Pancreas (tissue), 10 donors: Measurements from ENCODE around the gene EVA1C. TPM values are rescaled to one million over a fixed set of nuclear protein-coding genes. Genes with fewer than 3 reads are reported as not detected.

Experiments used
- ATAC-seq, 4 donors: fragments of 200-7000 bp; cut with Tn5 transposase; one replicate each; pipeline versions ENCODE4 v1.8.0 to v1.9.1; 2020; ENCODE audit warnings: mild to moderate bottlenecking in 4 of 4, moderate library complexity in 4 of 4
- DNase-seq, 6 donors: peaks; one replicate each; pipeline ENCODE4 v3.0.0-alpha.2; 2020
- FAIRE-seq: peaks from 2 replicates; lab custom pipeline; 2012; peaks lifted over from hg19 to GRCh38; lab: Jason Lieb, UNC
- H3K27ac ChIP-seq, 4 donors: fragments of 200-600 bp; sonication (generic); 1 replicate in 3 of 4; 2 replicates in 1 of 4; pipeline versions ENCODE4 v1.5.0 to v1.8.0; 2020
- H3K27me3 ChIP-seq, 4 donors: fragments of 200-600 bp; one replicate each; pipeline ENCODE4 v1.8.0; 2021
- H3K36me3 ChIP-seq, 3 donors: fragments of 200-600 bp; sonication (generic) in 1 of 3; one replicate each; pipeline versions ENCODE4 v1.5.0 to v1.8.0; 2020 to 2021
- H3K4me1 ChIP-seq, 3 donors: fragments of 200-600 bp; one replicate each; pipeline ENCODE4 v1.8.0; 2021
- H3K4me3 ChIP-seq, 4 donors: fragments of 200-600 bp; sonication (generic) in 2 of 4; one replicate each; pipeline versions ENCODE4 v1.5.0 to v1.8.0; 2020 to 2021
- H3K9me3 ChIP-seq, 4 donors: fragments of 200-600 bp; one replicate each; pipeline ENCODE4 v1.8.0; 2021
- WGBS, 2 donors: extraction: QIAGEN DNeasy Blood & Tissue Kit; methylation state at CpG; one replicate each; pipeline ENCODE4 v1.1.7; 2013; 5-methylcytosine and 5-hydroxymethylcytosine counted together
- intact Hi-C, 3 donors: fragments of 100-400 bp; cut with DNase I; formaldehyde crosslinking; loops; one replicate each; pipeline versions ENCODE4 v1.11.1 to v1.14.2; 2022
- polyA plus RNA-seq, 2 donors: library from polyadenylated mRNA; stranded (reverse); fragments of 200-250 nt; gene quantifications; one replicate each; pipeline ENCODE4 v1.2.3, GENCODE V29; 2013
- total RNA-seq, 6 donors: library from RNA; stranded (reverse); fragmentation: NEBNext Ultra II Directional in 4 of 6; extraction: Animal tissue kit (Norgen Biotek cat#: 25700) in 4 of 6; gene quantifications; one replicate each; pipeline versions ENCODE4 v1.2.1 to v1.2.4, GENCODE V29; 2021 to 2023
- TF ChIP-seq, protein P1 (sequence below), 4 donors: fragments of 200-600 bp; sonication (generic) in 3 of 4; IDR thresholded peaks; one replicate each; pipeline versions ENCODE4 v1.5.0 to v1.8.0; 2021; ENCODE audit warnings: antibody characterized with exemption in 4 of 4
- donor health status: healthy with polysubstance abuse.
- donor health status: DM: no; HTN: no; CAD: no; lungs with moderate emphysema.
- donor health status: DM: no; HTN: no; CAD: no.
- donor health status: control.
- donor health status: control.
- donor health status: Bipolar disorder and iron deficiency.
- donor health status: DM: yes; HTN: yes; CAD: no.
- donor health status: DM: no; HTN: no; CAD: no.
- donor health status: DM: no; HTN: no; CAD: no.
- donor health status: DM: yes; HTN: yes; CAD: no.

Gene EVA1C
- total and polyA plus RNA-seq, 8 donors: 7.9 to 35.9 (median 11.6) TPM

DNA sequence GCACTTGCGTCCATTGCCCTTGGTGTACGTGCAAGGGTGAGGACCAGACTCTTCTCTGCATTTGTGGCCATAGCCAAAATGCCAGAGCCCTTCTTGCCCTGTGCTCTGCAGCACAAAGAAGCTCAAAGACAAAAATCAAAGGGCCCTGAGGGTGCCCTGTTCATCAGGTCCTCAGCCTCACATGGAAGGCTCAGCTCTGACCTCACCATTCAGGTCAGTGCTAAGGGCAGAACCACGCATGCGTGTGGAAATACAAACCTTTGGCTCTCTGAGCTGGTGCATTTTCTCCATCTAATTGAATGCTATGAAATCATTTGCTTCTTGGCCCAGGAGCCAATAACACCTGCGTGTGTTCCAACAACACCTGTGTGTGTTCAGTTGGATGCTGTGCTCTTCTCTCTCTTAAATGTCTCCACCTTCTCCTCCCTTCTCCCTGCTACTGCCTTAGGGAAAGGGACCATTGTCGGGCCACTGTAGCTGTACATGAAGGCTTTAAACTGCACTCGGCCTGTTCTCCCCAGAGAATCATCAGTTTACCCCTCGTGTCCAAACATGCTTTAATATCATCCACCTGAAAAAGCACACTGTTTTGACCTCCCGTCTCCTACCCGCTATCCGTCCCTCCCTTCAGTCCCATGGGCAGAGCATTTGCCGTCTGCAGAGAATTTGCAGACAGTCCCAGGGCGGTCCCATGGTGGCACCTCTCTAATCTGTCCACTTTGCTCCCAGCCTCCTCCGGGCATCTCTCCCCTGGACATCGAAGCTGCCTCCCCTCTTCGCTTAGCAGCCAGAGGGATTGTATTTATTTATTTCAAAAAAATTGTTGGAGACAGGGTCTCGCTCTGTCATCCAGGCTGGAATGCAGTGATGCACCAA, 60.6 kb downstream of the EVA1C start:
- intact Hi-C loops: no loop called here
- Histone ChIP-seq H3K36me3 (peaks cover 0 to 7% (median 0%) of the 10 kb centered on the region in 3 donors), H3K4me3 (no peak overlapping the region), H3K9me3 (no peaks in the 10 kb centered on the region), H3K27ac (no peak overlapping the region), H3K4me1 (peaks cover 0 to 19% (median 10%) of the 10 kb centered on the region in 3 donors), H3K27me3 (no peaks in the 10 kb centered on the region)
- no peak for DNase-seq
- TF ChIP-seq, protein P1, sequence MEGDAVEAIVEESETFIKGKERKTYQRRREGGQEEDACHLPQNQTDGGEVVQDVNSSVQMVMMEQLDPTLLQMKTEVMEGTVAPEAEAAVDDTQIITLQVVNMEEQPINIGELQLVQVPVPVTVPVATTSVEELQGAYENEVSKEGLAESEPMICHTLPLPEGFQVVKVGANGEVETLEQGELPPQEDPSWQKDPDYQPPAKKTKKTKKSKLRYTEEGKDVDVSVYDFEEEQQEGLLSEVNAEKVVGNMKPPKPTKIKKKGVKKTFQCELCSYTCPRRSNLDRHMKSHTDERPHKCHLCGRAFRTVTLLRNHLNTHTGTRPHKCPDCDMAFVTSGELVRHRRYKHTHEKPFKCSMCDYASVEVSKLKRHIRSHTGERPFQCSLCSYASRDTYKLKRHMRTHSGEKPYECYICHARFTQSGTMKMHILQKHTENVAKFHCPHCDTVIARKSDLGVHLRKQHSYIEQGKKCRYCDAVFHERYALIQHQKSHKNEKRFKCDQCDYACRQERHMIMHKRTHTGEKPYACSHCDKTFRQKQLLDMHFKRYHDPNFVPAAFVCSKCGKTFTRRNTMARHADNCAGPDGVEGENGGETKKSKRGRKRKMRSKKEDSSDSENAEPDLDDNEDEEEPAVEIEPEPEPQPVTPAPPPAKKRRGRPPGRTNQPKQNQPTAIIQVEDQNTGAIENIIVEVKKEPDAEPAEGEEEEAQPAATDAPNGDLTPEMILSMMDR (IDR thresholded peaks at IDR 0.05): no peak
- no peak for ATAC-seq
- WGBS, 2 donors: 87 to 90% methylated on average over 17 of the region's 17 CpGs
- no peak for FAIRE-seq

DNA sequence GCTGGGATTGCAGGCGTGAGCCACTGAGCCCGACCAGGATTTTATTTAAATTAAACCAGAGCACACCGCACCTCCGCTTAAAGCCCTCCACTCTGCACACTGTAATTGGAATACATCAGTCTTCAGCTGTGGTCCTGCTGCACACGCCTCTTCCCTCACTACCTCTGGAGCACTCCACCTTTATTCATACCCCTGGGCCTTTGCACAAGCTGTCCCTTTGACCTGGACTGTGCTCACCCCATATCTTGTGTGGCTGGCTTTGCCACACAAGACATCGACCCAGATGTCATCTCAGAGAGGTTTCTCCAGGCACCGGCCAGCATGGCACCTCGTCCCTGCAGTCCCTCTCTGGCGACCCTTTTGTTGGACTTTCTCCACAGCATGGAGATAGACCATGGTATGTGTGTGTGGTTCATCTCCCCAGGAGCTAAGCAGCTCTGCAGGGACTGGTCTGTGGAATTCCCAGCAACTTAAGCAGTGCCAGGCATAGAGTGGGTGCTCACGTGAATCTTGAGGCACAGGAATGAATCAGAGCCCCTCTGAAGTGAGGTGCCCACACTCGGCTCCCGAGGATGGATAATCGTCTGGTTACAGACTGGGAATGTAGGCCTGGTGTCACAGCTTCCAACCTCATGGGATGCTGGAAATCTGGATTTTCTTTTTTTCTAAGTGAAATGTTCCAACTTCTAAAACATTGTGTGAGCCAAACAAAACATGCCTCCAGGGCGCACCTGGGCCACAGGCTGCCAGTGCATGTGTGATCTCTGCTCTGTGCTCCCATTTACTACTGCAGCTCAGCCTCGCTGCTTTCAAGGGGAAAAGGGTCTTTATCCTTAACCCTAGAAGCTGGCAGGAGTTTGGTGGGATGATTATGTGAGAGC, 61.9 kb downstream of the EVA1C start:
- Histone ChIP-seq H3K27ac (peak overlapping the region in 3 of 4 donors; percentile 23 to 68 (median 67)), H3K9me3 (no peaks in the 10 kb centered on the region), H3K36me3 (peaks cover 0 to under 1% (median 0%) of the 10 kb centered on the region in 3 donors), H3K27me3 (no peaks in the 10 kb centered on the region), H3K4me3 (no peak overlapping the region), H3K4me1 (peaks cover 0 to 19% (median 10%) of the 10 kb centered on the region in 3 donors)
- DNase-seq (no peak), FAIRE-seq (no peak), ATAC-seq (peak in 2 of 4 donors; percentile 15 to 16)
- intact Hi-C loops: no loop called here
- TF ChIP-seq, protein P1 (IDR thresholded peaks at IDR 0.05): no peak
- 84 to 87% methylated on average over 15 of the region's 15 CpGs for WGBS, 2 donors

DNA sequence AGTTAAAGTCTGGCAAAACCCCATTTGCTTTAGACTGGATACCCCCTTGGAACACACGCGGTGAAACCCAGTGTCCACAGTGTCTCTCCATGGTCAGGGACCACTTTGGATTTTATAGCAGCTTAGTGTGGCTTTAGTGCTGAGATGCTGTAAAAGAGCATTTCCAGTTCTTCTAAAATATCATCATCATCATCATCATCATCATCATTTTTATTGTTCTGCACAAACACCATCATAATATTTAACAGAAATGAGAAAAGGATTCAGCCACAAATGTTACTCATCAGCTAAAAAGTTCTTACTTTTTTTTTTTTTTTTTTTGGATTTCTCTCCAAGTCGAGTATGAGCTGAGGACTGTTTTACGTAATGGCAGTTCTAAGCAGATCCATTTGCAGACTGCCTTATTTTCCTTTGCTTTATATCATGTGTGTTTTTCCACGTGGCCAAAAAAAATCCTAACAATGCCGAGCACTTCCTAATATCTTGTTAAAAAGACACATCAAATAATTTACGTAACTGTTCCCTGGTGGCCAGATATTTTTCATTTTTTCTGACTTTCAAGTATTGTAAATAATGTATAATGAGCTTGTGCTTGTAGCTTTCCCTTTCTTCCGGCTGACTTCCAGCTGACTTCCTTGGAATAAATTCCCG, 62.8 kb downstream of the EVA1C start:
- ATAC-seq: peak; percentile 23 to 65 (median 41)
- intact Hi-C loops: no loop called here

DNA sequence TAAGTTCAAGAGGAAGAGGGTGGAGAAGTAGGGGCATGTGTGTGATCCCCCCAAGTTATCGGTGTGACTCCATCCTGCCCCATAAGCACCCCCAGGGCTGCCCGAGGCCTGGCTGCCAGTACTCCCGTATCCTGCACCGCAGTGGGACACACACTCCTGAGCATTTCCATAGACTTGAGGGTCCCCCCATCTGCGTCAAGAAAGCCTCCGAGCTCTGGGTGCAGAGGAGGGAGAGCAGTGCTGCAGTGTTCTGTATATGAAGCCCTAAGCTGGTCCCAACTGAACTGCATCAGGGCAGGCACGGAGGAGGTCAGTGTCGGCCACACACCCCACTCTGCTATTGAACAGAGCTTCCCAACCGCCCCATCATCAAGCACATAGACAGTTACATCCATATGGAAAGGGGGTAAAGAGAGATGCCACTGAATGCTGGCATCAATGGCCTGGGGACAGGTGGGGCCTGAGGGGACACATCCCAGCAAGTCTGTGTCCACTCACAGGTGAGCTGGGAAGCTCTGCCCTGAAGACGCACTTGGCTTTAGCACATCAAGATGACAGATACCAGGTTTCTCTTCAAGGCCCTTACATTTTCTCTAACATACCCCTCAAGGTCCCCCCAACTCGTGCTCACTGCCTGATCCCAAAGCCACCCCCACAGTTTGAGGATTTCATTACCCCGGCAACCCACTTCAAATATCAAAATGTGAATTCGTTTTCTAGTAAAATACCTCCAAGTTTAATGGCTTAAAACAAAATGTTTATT, 64.3 kb downstream of the EVA1C start:
- no peaks in the 10 kb centered on the region for H3K36me3 ChIP-seq
- WGBS, 2 donors: 92 to 94% methylated on average over 13 of the region's 13 CpGs
- no peak for ATAC-seq
- no peaks in the 10 kb centered on the region for H3K9me3 ChIP-seq
- H3K27ac ChIP-seq: peak overlapping the region in 3 of 4 donors; percentile 20 to 68 (median 67)
- no peak for DNase-seq
- intact Hi-C loops: no loop called here
- H3K4me1 ChIP-seq: peaks cover 0 to 19% (median 10%) of the 10 kb centered on the region in 3 donors
- FAIRE-seq: no peak
- TF ChIP-seq, protein P1 (IDR thresholded peaks at IDR 0.05): no peak
- H3K4me3 ChIP-seq: no peak overlapping the region
- no peaks in the 10 kb centered on the region for H3K27me3 ChIP-seq

More for the DNA sequence above, 62.8 kb downstream of the EVA1C start:
- Histone ChIP-seq H3K27ac (peak overlapping the region in 3 of 4 donors; percentile 23 to 68 (median 67)), H3K4me1 (peaks cover 0 to 19% (median 10%) of the 10 kb centered on the region in 3 donors), H3K27me3 (no peaks in the 10 kb centered on the region), H3K4me3 (no peak overlapping the region), H3K9me3 (no peaks in the 10 kb centered on the region), H3K36me3 (no peaks in the 10 kb centered on the region)
- FAIRE-seq (no peak), DNase-seq (no peak)
- TF ChIP-seq, protein P1 (IDR thresholded peaks at IDR 0.05): no peak
- 30 to 34% methylated on average over 9 of the region's 9 CpGs for WGBS, 2 donors
